Central memory CD4-positive, alpha-beta T cell (primary cell): ENCODE results near the gene PC.
A peak's percentile ranks its signal among the peaks of the same experiment; 100 is the strongest.
"Not testable (repeated sequence)": the region's sequence is repeated elsewhere in the genome, so short reads cannot be mapped to it uniquely, and the experiment has no call there.

ENCODE experiments used
- DNase-seq: peaks from one replicate; pipeline ENCODE4 v3.0.0; 2022
- total RNA-seq, 3 experiments: gene quantifications; one replicate each; lab custom pipeline; 2026; lab: John Stamatoyannopoulos, UW

PC gene
- total RNA-seq: 6.1 to 10.4 (median 8.3) reads per million in 3 experiments

GRCh38 chr11:66958232-66958955 lies at the start of gene PC:
Gene PC (minus strand): TSS chr11:66958383. CDS start chr11:66872159, 86,224 bp downstream.
- peak; percentile 97 for DNase-seq

GRCh38 chr11:67007126-67007525 lies 48.9 kb upstream of the PC start:
- DNase-seq: no peak

- peak; percentile 10 for DNase-seq
Measured at GRCh38 chr11:67006029-67006884, 48.1 kb upstream of the PC start.

- not testable (repeated sequence) for DNase-seq
Measured at GRCh38 chr11:67005200-67005599, 47.0 kb upstream of the PC start.

- DNase-seq: no peak
Measured at GRCh38 chr11:67002921-67003411, 44.8 kb upstream of the PC start.

- DNase-seq: no peak
Measured at GRCh38 chr11:67002297-67002913, 44.2 kb upstream of the PC start.

- DNase-seq: no peak
Measured at GRCh38 chr11:67001332-67001731, 43.1 kb upstream of the PC start.

GRCh38 chr11:66999555-66999954 lies 41.4 kb upstream of the PC start:
- DNase-seq: no peak

GRCh38 chr11:66996609-66997273 lies 38.6 kb upstream of the PC start:
- no peak for DNase-seq

GRCh38 chr11:66992041-66992440 lies 33.9 kb upstream of the PC start:
- no peak for DNase-seq

- not testable (repeated sequence) for DNase-seq
Measured at GRCh38 chr11:66989360-66989759, 31.2 kb upstream of the PC start.

GRCh38 chr11:66988741-66989140 lies 30.6 kb upstream of the PC start:
- DNase-seq: not testable (repeated sequence)

GRCh38 chr11:66987924-66988637 lies 29.9 kb upstream of the PC start:
- no peak for DNase-seq

- no peak for DNase-seq
Measured at GRCh38 chr11:66987158-66987620, 29.0 kb upstream of the PC start.

GRCh38 chr11:66986178-66986545 lies 28.0 kb upstream of the PC start:
- DNase-seq: no peak

GRCh38 chr11:66985508-66986177 lies 27.5 kb upstream of the PC start:
- DNase-seq: no peak

- DNase-seq: no peak
Measured at GRCh38 chr11:66983275-66983924, 25.2 kb upstream of the PC start.

GRCh38 chr11:66981976-66982578 lies 23.9 kb upstream of the PC start:
- no peak for DNase-seq

- no peak for DNase-seq
Measured at GRCh38 chr11:66979336-66979980, 21.3 kb upstream of the PC start.

- no peak for DNase-seq
Measured at GRCh38 chr11:66978717-66979116, 20.5 kb upstream of the PC start.
